Activated B cell treated with CpG ODN at 0.5 μM for 24 hours (primary cell): ENCODE measurements around the gene KTI12. TPM values are rescaled to one million over a fixed set of nuclear protein-coding genes. Genes with fewer than 3 reads are reported as not detected.

Experiments
- ATAC-seq: fragments of 200-7000 bp; cut with Tn5 transposase; one replicate; pipeline ENCODE4 v1.10.0; 2021; ENCODE audit warnings: low read depth, mild to moderate bottlenecking, moderate library complexity
- CTCF ChIA-PET: fragments of 350-600 bp; sonication (Branson Sonifier 250); formaldehyde crosslinking; loops from one replicate; lab custom pipeline; 2021; ENCODE audit warnings: antibody characterized with exemption; lab: Charles Lee
- POLR2A ChIA-PET: fragments of 350-600 bp; sonication (Branson Sonifier 250); formaldehyde crosslinking; loops from one replicate; lab custom pipeline; 2021; ENCODE audit warnings: antibody characterized with exemption; lab: Charles Lee
- DNase-seq: peaks from one replicate; pipeline ENCODE4 v3.0.0; 2022
- H3K27ac Mint-ChIP-seq: one replicate; pipeline ENCODE4 v1.8.0; 2020; ENCODE audit warnings: mixed read lengths
- H3K27me3 Mint-ChIP-seq: one replicate; pipeline ENCODE4 v1.8.0; 2021; ENCODE audit warnings: mixed read lengths
- H3K36me3 Mint-ChIP-seq: one replicate; pipeline ENCODE4 v1.8.0; 2021; ENCODE audit warnings: low read depth, mixed read lengths
- H3K4me1 Mint-ChIP-seq: one replicate; pipeline ENCODE4 v1.8.0; 2021; ENCODE audit warnings: mixed read lengths
- H3K4me3 Mint-ChIP-seq: one replicate; pipeline ENCODE4 v1.8.0; 2020; ENCODE audit warnings: mild to moderate bottlenecking, mixed read lengths
- H3K9me3 Mint-ChIP-seq: one replicate; pipeline ENCODE4 v1.8.0; 2020; ENCODE audit warnings: mixed read lengths
- CTCF ChIP-seq: fragments of 200-600 bp; IDR thresholded peaks from one replicate; pipeline ENCODE4 v1.8.0; 2022; ENCODE audit warnings: antibody characterized with exemption, mild to moderate bottlenecking
- intact Hi-C: fragments of 100-400 bp; cut with micrococcal nuclease; formaldehyde crosslinking; loops from one replicate; pipeline ENCODE4 v1.15.1; 2024
- total RNA-seq: library from RNA; stranded (reverse); gene quantifications from 2 replicates; pipeline ENCODE4 v1.2.3, GENCODE V29; 2022

The KTI12 gene
- total RNA-seq, 1 donor from 2014 or later, result 18.8 TPM

GRCh38 chr1:52003877-52004276, 29.7 kb downstream of the KTI12 start:
- intact Hi-C loops, result loop anchor here (5.0 to 10.0 kb wide), 4 partner anchors 162 to 1637 kb away; no protein-coding TSS in a partner anchor
- Mint-ChIP-seq H3K9me3 (no peaks in the 10 kb centered on the region), H3K4me3 (no peak overlapping the region), H3K4me1 (no peaks in the 10 kb centered on the region), H3K27ac (no peak overlapping the region), H3K36me3 (no peaks in the 10 kb centered on the region), H3K27me3 (peaks cover 17% of the 10 kb centered on the region)
- TF ChIP-seq CTCF, result no peak
- no peak for ATAC-seq
- ChIA-PET POLR2A (no interaction called here), CTCF (interaction anchor here (0.8 to 1.4 kb wide), 3 partner anchors 106 to 1255 kb away, joined by 3 to 6 read pairs (median 4); no protein-coding TSS in a partner anchor)
- no peak for DNase-seq

GRCh38 chr1:52002038-52002917, 31.3 kb downstream of the KTI12 start:
- no peak for TF ChIP-seq CTCF
- peak; percentile 93 for ATAC-seq
- ChIA-PET CTCF (interaction anchor here (1.3 to 2.0 kb wide), 2 partner anchors 105 to 106 kb away, joined by 5 to 10 read pairs; no protein-coding TSS in a partner anchor), POLR2A (no interaction called here)
- Mint-ChIP-seq H3K9me3 (no peaks in the 10 kb centered on the region), H3K27me3 (peaks cover 21% of the 10 kb centered on the region), H3K27ac (no peak overlapping the region), H3K4me1 (no peaks in the 10 kb centered on the region), H3K4me3 (no peak overlapping the region), H3K36me3 (no peaks in the 10 kb centered on the region)
- no peak for DNase-seq
- intact Hi-C loops, result loop anchor here (1.0 to 10.0 kb wide), 5 partner anchors 105 to 1635 kb away; no protein-coding TSS in a partner anchor

GRCh38 chr1:51998701-51999100, 34.9 kb downstream of the KTI12 start:
- Mint-ChIP-seq H3K9me3 (no peaks in the 10 kb centered on the region), H3K4me3 (no peak overlapping the region), H3K27me3 (peaks cover 26% of the 10 kb centered on the region), H3K36me3 (no peaks in the 10 kb centered on the region), H3K27ac (no peak overlapping the region), H3K4me1 (no peaks in the 10 kb centered on the region)
- intact Hi-C loops, result no loop called here
- POLR2A ChIA-PET, result no interaction called here
- TF ChIP-seq CTCF, result no peak
- ATAC-seq (no peak), DNase-seq (no peak)
- CTCF ChIA-PET, result interaction anchor here (1.1 kb wide), 1 partner anchor 102 kb away, joined by 5 read pairs; no protein-coding TSS in a partner anchor

GRCh38 chr1:51997974-51998382, 35.6 kb downstream of the KTI12 start:
- ChIA-PET POLR2A (no interaction called here), CTCF (interaction anchor here (2.0 kb wide), 1 partner anchor 100 kb away, joined by 5 read pairs; no protein-coding TSS in a partner anchor)
- DNase-seq (no peak), ATAC-seq (no peak)
- no peak overlapping the region for H3K4me3 Mint-ChIP-seq
- no peak for TF ChIP-seq CTCF
- H3K9me3 Mint-ChIP-seq, result no peaks in the 10 kb centered on the region
- intact Hi-C loops, result no loop called here
- H3K4me1 Mint-ChIP-seq, result no peaks in the 10 kb centered on the region
- no peak overlapping the region for H3K27ac Mint-ChIP-seq
- peaks cover 29% of the 10 kb centered on the region for H3K27me3 Mint-ChIP-seq
- H3K36me3 Mint-ChIP-seq, result no peaks in the 10 kb centered on the region

- ATAC-seq, result peak; percentile 97
- no peaks in the 10 kb centered on the region for H3K36me3 Mint-ChIP-seq
- peaks cover 9% of the 10 kb centered on the region for H3K4me1 Mint-ChIP-seq
- intact Hi-C loops, result no loop called here
- no peak for TF ChIP-seq CTCF
- CTCF ChIA-PET, result no interaction called here
- H3K9me3 Mint-ChIP-seq, result no peaks in the 10 kb centered on the region
- no peak within 1 kb of the TSS for H3K27ac Mint-ChIP-seq
- peak; percentile 70 for DNase-seq
- POLR2A ChIA-PET, result interaction anchor here (0.5 to 0.9 kb wide), 3 partner anchors 19 to 383 kb away, joined by 3 to 4 read pairs (median 3); partner anchors contain the start of gene TXNDC12
- peak within 1 kb of the TSS; percentile 75 for H3K4me3 Mint-ChIP-seq
- peaks cover 35% of the 10 kb centered on the region for H3K27me3 Mint-ChIP-seq
Observed at GRCh38 chr1:51990478-51990965, 43.1 kb downstream of the KTI12 start, which contains the start of gene RAB3B. Gene RAB3B (minus strand): TSS chr1:51990700. CDS start chr1:51977117, 13,583 bp downstream.
